ENCODE data around the gene OLIG3. TPM values are rescaled to one million over a fixed set of nuclear protein-coding genes. Genes with fewer than 3 reads are reported as not detected.

Gene OLIG3
- total RNA-seq (2014; rRNA removed; shearing (Covaris generic)), result not detected in 2 replicates

DNA sequence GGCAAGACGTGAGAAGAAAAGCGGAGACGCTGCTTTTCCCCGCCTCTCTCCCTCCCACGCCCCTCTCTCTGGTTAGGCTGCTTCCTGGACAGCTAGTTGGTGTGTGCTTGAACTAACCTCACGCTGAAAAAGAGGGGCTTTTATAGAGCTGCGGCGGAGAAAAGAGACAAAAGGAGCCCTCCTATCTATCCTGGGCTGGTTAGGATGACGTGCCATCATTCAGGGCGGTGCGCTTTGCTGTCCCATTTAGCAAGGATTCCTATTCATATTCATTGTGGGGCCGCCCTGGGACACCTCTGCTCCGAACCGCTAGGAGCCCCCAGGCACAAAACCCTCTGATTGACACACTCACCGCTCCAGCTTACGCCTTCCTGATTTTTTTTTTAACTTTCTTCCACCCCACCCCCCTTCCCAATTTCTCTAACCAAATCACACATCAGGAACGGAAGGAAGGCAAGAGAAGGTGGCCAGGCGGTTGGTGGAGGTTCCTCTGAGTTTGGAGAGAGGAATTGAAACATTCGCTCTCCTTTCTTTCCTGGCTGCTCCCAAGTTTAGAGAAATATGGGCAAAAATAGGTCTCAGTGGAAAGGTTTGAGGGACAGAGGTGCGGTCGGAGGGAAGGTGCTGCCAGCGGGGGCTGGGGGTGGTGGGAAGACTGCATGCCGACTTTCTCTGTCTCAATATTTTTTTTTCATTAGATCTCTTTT is at the start of gene OLIG3:
OLIG3 (minus strand) TSS at position 114 of the 707 bp plus-strand sequence. CDS start 224 bp downstream, outside the sequence.
- DNase-seq (ENCODE audit: low read depth), result peak; percentile 25

GRCh38 chr6:137543114-137543513 is 48.9 kb upstream of the OLIG3 start:
- no peak for DNase-seq (ENCODE audit: low read depth)

DNA sequence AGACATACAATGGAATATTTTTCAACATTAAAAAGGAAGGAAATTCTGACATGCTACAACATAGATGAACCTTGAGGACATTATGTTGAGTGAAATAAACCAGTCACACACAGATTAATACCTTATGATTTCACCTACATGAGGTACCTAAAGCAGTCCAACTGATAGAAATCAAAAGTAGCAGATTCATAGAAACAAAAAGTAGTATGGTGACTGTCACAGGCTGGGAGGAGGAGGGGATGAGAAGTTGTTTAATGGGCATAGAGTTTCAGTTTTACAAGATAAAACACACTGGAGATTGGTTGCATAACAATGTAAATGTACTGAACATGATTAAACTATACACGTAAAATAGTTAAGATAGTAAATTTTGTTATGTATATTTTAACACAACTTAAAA is 48.5 kb upstream of the OLIG3 start:
- no peak for DNase-seq (ENCODE audit: low read depth)

DNA sequence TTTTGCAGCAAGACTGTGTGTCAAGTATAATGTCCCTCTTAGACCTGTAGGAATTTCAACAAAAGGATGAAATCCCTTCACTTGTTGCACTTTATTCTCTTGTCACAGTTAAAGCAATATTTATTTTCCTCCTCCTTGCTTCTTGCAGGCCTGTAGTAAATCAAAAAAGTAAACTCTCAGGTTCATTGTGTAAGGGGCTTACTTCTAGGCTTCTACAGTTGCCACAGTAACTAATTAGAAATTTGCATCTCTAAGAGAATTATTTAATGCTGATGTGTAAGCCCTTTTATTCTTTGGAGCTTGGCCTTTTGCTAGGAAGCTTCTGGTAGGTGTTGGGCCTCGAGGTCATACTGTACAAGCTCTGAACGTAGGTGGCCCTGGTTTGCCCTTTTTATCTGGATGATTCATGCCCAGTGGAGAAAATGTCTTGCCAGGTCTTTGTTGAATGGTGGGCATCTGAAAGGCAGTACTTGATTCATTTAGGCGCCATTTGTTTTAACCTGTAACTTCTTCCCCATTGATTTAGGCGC is 47.4 kb upstream of the OLIG3 start:
- DNase-seq (ENCODE audit: low read depth), result no peak

DNA sequence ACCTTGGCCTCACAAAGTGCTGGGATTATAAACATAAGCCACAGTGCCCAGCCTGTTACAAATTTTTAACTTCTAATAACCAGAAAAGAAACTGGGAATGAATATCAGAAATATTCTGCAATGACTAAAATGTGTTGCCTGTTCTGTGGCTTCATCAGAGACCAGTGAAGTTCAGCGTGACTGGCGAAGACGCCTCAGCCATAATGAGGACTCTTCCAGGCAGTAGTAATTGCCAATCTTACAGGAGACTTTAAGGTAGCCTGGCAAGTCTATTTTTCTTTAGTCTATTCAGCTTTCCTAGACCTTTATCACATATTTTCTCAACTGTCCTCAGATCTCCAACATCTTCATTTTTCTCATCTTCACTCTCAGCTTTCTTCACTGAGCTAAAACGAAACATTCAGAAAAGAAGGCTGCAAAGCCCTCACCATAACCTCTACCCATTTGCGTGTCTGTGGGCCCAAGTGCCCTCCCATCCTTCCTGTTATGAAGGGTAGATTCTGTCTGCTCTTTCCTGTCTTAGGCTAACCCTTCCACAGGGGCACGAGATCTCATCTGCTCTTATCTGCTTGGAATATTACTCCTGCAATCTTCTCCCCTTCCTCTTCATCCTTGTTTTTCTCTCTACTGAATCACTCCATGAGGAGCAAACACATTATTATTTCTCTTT is 42.0 kb upstream of the OLIG3 start:
- DNase-seq (ENCODE audit: low read depth), result no peak

DNA sequence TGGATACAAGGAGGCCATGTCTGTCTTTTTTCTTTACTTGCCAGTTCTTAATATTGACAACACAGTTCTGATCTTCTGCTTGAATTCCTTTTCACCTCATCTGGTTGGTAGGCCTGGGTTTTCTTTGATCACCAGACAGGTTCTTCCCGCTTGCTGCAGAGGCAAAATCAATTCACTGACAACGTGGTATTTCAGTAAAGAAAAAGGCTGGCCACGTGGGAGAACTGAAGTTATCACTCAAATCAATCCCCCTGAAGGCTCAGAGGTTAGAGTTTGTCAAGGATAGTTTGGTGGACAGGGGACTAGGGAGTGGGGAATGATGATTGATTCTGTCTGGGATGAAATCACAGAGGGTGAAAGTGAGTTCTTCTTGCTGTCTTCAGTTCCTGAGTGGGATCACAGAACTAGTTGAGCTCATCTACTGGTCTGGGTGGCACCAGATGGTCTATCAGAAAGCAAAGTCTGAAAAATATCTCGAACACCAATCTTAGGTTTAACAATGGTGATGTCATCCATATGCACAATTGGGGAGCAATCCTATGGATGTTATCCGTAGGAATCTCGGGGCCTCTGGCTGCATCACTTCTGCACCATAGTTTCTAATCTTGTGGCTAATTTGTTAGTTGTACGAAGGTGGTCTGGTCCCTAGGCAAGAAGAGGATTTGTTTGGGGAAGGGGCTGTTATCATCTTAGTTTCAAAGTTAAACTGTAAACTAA is 37.3 kb upstream of the OLIG3 start:
- DNase-seq (ENCODE audit: low read depth), result no peak

GRCh38 chr6:137530404-137530803 is 36.2 kb upstream of the OLIG3 start:
- no peak for DNase-seq (ENCODE audit: low read depth)

- no peak for DNase-seq (ENCODE audit: low read depth)
Measured at GRCh38 chr6:137522831-137523230, 28.6 kb upstream of the OLIG3 start.

- no peak for DNase-seq (ENCODE audit: low read depth)
Measured at GRCh38 chr6:137522198-137522798, 28.1 kb upstream of the OLIG3 start.

DNA sequence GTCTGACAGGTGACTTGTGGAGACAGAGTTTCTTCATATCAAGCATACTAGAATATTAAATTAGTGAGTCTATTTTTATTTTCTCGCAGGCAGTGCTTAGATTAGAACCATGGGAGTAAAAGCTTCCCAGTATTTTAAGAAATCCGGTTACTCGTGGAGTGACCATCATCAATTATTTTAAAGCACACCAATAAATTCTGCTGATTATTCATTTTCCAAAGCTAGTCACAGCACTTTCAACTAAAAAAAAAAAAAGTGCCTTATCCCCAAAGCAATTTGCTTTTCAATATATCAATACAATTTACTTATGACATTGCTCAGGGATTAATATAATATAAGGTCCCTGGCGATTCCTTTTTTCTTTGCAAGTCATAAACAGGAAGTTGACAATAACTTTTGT is 26.3 kb upstream of the OLIG3 start:
- DNase-seq (ENCODE audit: low read depth), result no peak

- DNase-seq (ENCODE audit: low read depth), result no peak
Measured at GRCh38 chr6:137519629-137520176, 25.5 kb upstream of the OLIG3 start.

GRCh38 chr6:137518386-137518983 is 24.3 kb upstream of the OLIG3 start:
- DNase-seq (ENCODE audit: low read depth), result no peak

- DNase-seq (ENCODE audit: low read depth), result no peak
Measured at GRCh38 chr6:137514418-137514817, 20.2 kb upstream of the OLIG3 start.

DNA sequence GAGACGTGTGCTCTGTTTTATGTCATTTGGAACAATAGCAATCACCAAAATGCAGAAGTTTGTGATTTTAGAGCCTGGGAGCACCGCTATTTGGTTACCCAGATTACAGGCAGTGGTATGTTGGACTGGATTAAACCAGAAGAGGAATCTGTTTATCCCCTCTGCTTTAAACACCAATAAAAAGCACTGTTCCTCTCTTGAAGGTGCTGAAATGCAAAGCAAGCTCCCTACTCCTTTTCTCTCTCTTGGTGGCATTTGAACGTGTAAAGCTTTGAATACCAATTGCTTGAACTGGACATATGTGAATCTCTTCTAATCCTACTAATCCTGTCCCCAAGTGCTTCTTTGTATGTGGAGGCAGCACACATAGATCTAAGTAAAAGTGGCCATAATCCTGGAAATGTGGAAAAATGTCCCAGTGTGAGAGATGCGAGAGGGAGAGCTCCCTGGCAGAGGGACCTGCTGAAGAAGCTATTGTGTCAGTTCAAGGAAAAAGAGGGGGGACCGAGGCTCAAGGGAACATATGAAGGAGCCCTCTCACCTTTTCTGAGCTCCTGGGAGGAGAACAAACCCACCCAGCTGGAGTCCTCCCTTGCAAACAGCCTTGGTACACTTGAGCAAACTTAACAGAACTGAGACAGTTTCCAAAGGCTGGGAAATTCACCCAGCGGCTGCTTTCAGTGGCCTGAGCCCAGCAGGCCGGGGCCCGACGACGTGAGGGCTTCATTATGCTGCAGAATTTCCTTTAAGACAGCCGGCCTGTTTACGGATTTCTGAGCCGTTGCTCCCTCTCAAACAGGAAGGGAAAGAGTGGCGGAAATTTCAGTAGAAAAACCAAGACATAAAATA is 18.8 kb upstream of the OLIG3 start:
- no peak for DNase-seq (ENCODE audit: low read depth)

DNA sequence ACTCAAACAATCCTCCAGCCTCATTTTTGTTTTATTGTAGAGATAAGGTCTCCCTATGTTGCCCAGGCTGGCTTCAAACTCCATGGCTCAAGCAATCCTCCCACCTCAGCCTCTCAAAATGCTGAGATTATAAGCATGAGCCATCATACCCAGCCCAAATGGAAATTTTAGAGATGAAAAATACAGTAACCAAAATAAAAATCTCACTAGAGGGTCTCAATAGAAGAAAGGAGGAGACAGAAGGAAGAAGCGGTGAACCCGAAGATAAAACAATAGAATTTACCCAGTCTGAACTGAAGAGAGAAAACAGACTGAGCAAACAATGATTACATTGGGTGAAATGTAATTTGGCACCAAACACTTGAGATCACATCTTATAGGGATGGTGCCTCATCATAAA is 16.7 kb upstream of the OLIG3 start:
- no peak for DNase-seq (ENCODE audit: low read depth)

DNA sequence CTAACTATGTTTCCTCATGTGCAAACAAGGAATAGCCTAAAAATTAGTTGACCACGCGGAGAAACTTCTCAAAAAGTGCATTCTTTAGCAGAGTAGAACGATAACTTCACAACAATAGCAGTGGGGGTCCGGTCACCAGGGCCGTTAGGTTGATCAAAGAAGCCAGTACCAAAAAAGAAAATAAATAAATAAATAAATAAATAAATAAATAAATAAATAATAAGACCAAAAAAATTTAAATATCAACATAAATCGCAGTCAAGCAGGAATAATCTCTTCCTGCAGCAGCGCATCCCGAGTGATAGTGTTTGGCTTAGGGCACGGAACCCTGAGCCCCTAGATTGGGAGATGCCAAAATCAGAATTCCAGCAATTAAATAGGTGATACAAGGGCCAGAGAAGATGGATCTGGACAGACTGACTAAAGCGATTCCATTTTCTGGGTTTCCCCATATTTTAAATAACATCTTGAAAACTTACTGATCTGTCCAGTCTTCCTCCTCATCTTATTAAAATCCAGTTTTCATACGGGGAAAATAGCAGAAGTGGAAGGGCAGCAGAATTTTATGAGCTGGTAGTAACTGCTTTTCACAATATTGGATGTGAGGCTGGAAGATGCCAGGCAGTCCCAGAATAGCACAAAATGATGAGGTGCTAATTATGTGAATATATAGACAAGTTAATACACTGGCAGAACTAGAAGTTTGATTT is 4.4 kb upstream of the OLIG3 start:
- no peak for DNase-seq (ENCODE audit: low read depth)

- DNase-seq (ENCODE audit: low read depth), result no peak
Measured at GRCh38 chr6:137497721-137498463, 3.7 kb upstream of the OLIG3 start.

GRCh38 chr6:137496909-137497720 is 2.9 kb upstream of the OLIG3 start:
- DNase-seq (ENCODE audit: low read depth), result no peak
